AG04449 (cell line): ENCODE data around the gene TRIM14.

Experiments
- CTCF ChIA-PET: fragments of 350-600 bp; formaldehyde crosslinking; extraction: SDS; loops from one replicate; lab custom pipeline; 2021; ENCODE audit warnings: antibody characterized with exemption; lab: Yijun Ruan, JAX
- POLR2A ChIA-PET: fragments of 400-600, 350-600 bp; formaldehyde crosslinking; extraction: SDS; loops from one replicate; lab custom pipeline; 2020; ENCODE audit warnings: antibody characterized with exemption, inconsistent platforms; lab: Yijun Ruan, JAX
- DNase-seq: peaks from one replicate; pipeline ENCODE4 v3.0.0-alpha.2; 2010; ENCODE audit warnings: low read depth, low spot score
- H3K4me3 ChIP-seq: 2 replicates; pipeline ENCODE4 v1.5.1; 2011; ENCODE audit warnings: low read depth, mild to moderate bottlenecking, control low read depth, low read length
- TF ChIP-seq, protein P1 (sequence below): IDR thresholded peaks from one replicate; pipeline ENCODE4 v1.5.1; 2011; ENCODE audit warnings: mild to moderate bottlenecking, moderate library complexity, low read length, control low read depth, inconsistent platforms; ENCODE audit not compliant: insufficient read depth; ENCODE audit errors: missing control alignments

Gene TRIM14

DNA sequence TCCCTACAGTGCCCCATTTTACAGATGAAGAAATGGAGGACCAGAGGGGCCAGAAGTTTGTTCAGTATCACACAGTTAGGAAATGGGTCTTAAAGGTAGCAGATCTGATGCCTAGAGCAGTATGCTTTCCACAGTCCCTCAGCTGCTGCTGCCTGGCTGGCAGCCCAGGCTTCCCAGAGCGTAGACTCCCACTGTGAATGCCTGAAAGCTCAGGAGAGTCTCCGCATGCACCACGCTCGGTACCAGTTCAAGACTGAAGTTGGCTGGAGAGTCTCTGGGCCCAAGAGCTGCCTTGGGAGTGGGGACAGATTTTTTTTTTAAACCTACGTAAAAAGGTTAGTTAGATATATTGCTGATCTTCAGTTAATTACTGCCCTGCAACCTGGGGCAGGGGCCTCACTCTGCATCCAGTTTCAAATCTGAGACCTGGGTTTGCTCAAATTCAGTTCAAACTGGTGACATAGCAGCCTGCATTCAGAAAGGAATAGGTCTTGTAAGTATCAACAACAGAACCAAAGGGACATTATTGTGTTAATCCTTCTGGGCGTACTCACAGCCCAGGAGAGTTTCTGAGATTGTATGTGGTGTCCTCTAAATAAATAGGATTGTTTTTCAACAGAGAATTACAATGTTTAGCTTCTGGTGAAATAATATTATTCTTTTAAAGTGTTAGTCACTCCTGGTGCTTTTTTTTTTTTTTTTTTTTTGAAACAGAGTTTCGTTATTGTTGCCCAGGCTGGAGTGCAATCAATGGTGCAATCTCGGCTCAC lies 54.2 kb downstream of the TRIM14 start:
- no peak for DNase-seq
- TF ChIP-seq, protein P1, sequence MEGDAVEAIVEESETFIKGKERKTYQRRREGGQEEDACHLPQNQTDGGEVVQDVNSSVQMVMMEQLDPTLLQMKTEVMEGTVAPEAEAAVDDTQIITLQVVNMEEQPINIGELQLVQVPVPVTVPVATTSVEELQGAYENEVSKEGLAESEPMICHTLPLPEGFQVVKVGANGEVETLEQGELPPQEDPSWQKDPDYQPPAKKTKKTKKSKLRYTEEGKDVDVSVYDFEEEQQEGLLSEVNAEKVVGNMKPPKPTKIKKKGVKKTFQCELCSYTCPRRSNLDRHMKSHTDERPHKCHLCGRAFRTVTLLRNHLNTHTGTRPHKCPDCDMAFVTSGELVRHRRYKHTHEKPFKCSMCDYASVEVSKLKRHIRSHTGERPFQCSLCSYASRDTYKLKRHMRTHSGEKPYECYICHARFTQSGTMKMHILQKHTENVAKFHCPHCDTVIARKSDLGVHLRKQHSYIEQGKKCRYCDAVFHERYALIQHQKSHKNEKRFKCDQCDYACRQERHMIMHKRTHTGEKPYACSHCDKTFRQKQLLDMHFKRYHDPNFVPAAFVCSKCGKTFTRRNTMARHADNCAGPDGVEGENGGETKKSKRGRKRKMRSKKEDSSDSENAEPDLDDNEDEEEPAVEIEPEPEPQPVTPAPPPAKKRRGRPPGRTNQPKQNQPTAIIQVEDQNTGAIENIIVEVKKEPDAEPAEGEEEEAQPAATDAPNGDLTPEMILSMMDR = no peak
- ChIA-PET CTCF (interaction anchor here (1.3 to 2.1 kb wide), 2 partner anchors 9 to 141 kb away, joined by 3 to 11 read pairs; no protein-coding TSS in a partner anchor), POLR2A (no interaction called here)
- H3K4me3 ChIP-seq = no peak overlapping the region

DNA sequence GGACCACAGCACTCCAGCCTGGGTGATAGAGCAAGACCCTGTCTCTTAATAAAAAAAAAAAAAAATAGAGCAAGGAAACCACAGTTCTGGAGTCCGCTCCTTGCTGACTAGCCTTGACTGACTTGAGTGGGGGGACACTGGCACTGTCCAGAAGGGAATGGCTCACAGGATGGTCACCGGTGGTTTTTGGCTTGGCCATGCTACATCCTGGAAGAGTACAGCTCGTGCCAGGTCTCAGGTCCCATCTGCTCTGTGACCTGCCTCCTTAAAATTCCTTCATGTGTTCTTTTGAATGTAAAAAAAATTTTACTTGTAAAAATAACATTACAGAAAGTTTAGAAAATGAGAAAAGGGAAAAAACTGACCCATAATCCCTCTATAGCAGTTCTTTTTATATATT lies 56.9 kb downstream of the TRIM14 start:
- no peak for DNase-seq
- POLR2A ChIA-PET = no interaction called here
- H3K4me3 ChIP-seq = no peak overlapping the region
- TF ChIP-seq, protein P1 = no peak
- CTCF ChIA-PET = interaction anchor here (3.0 kb wide), 1 partner anchor 11 kb away, joined by 18 read pairs; no protein-coding TSS in a partner anchor

- TF ChIP-seq, protein P1 = no peak
- DNase-seq = no peak
- peak overlapping the region; percentile 89 for H3K4me3 ChIP-seq
- CTCF ChIA-PET = interaction anchor here (1.0 to 5.6 kb wide), 13 partner anchors 10 to 718 kb away, joined by 3 to 72 read pairs (median 5); partner anchors contain the start of gene TRMO
- POLR2A ChIA-PET = interaction anchor here (0.7 to 1.6 kb wide), 5 partner anchors 14 to 164 kb away, joined by 3 to 5 read pairs (median 3); partner anchors contain the start of gene ANP32B
Observed at GRCh38 chr9:98057138-98057799, 61.8 kb downstream of the TRIM14 start.

DNA sequence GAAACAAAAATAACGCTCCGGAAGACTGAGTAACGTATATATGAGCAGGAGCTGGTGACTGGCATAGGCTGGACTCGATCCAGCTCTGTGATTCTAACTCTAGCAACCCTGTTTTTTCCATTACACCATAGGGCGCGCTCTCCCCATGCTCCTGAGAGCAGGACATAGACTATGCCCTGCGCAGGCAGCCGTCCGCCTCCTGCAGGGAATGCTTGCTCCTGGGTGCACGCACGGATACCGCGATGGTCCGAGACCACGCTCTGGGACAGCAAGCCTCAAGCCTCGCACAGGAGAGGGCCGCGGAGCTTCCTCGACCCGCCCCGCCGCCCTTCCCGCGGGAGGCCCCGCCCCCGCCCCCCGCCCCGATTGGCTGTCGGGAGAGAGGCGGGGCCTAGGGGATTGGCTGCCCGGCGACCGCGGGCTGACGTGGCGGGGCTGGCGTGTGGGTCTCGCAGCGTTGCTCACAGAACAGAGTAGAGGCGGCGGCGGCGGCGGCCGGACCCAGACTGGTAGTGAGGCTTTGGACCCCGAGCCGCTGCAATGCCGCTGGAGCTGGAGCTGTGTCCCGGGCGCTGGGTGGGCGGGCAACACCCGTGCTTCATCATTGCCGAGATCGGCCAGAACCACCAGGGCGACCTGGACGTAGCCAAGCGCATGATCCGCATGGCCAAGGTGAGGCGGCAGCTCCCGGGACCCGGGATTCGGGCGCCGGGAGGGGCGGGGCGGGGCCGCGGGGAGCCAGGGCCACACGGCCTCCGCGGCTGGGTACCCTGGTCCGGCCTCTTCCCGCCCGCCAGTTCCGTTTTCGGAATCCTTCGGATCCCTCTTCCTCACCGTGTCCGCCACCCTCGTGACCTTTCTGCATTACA lies 62.5 kb downstream of the TRIM14 start, which contains the start of gene NANS:
TSS of gene NANS (plus strand) at position 464 of the 869 bp plus-strand sequence. CDS start at position 541, 77 bp downstream.
- DNase-seq = peak; percentile 76
- TF ChIP-seq, protein P1 = peak; percentile 16
- ChIA-PET POLR2A (interaction anchor here (0.8 to 1.5 kb wide), 4 partner anchors 17 to 74 kb away, joined by 3 to 5 read pairs (median 3); partner anchors contain the start of gene ANP32B), CTCF (interaction anchor here (1.0 to 5.6 kb wide), 10 partner anchors 9 to 155 kb away, joined by 3 to 72 read pairs (median 5); partner anchors contain the start of gene TRMO)
- peak within 1 kb of the TSS; percentile 89 for H3K4me3 ChIP-seq

- no peak for DNase-seq
- POLR2A ChIA-PET = no interaction called here
- TF ChIP-seq, protein P1 = no peak
- CTCF ChIA-PET = interaction anchor here (0.6 kb wide), 1 partner anchor 20 kb away, joined by 3 read pairs; no protein-coding TSS in a partner anchor
- H3K4me3 ChIP-seq = no peak overlapping the region
Observed at GRCh38 chr9:98054376-98054951, 64.6 kb downstream of the TRIM14 start.
